Left ventricle myocardium superior (tissue), 1 donor: Measurements from ENCODE around the gene OPCML. TPM values are rescaled to one million over a fixed set of nuclear protein-coding genes. Genes with fewer than 3 reads are reported as not detected.

Experiments
- ATAC-seq: fragments of 200-7000 bp; cut with Tn5 transposase; one replicate; pipeline ENCODE4 v1.9.1; 2020; ENCODE audit warnings: mild to moderate bottlenecking, moderate library complexity
- DNase-seq: peaks from one replicate; pipeline ENCODE4 v3.0.0-alpha.2; 2020
- intact Hi-C: fragments of 100-400 bp; cut with micrococcal nuclease; formaldehyde crosslinking; loops from one replicate; pipeline ENCODE4 v1.11.0; 2022
- total RNA-seq: library from RNA; stranded (reverse); fragmentation: NEBNext Ultra II Directional; extraction: Animal tissue kit (Norgen Biotek cat#: 25700); gene quantifications from one replicate; pipeline ENCODE4 v1.2.1, GENCODE V29; 2021
- donor health status: DM: no; HTN: yes; CAD: no; lungs with severe emphysema.

The OPCML gene
- total RNA-seq, 1 donor from 2014 or later: 0.37 TPM

- DNase-seq (no peak), ATAC-seq (no peak)
- intact Hi-C loops: no loop called here
Measured at GRCh38 chr11:133443206-133443747, 89.0 kb downstream of the OPCML start.

- intact Hi-C loops: no loop called here
- DNase-seq (no peak), ATAC-seq (no peak)
Measured at GRCh38 chr11:133441964-133442660, 90.2 kb downstream of the OPCML start.

- intact Hi-C loops: no loop called here
- DNase-seq (no peak), ATAC-seq (peak; percentile 80)
Measured at GRCh38 chr11:133425992-133426391, 106.3 kb downstream of the OPCML start.

- no peak for ATAC-seq
- intact Hi-C loops: no loop called here
- no peak for DNase-seq
Measured at GRCh38 chr11:133425245-133425644, 107.1 kb downstream of the OPCML start.

GRCh38 chr11:133418218-133418617, 114.1 kb downstream of the OPCML start:
- intact Hi-C loops: no loop called here
- no peak for ATAC-seq
- DNase-seq: no peak

- intact Hi-C loops: no loop called here
- DNase-seq (no peak), ATAC-seq (no peak)
Measured at GRCh38 chr11:133414506-133414905, 117.8 kb downstream of the OPCML start.

- intact Hi-C loops: no loop called here
- DNase-seq (no peak), ATAC-seq (no peak)
Measured at GRCh38 chr11:133413703-133414102, 118.6 kb downstream of the OPCML start.

- ATAC-seq (no peak), DNase-seq (no peak)
- intact Hi-C loops: no loop called here
Measured at GRCh38 chr11:133409799-133410198, 122.5 kb downstream of the OPCML start.

GRCh38 chr11:133408936-133409335, 123.4 kb downstream of the OPCML start:
- intact Hi-C loops: no loop called here
- DNase-seq (no peak), ATAC-seq (no peak)

- DNase-seq (no peak), ATAC-seq (no peak)
- intact Hi-C loops: no loop called here
Measured at GRCh38 chr11:133408402-133408801, 123.9 kb downstream of the OPCML start.

GRCh38 chr11:133406489-133406888, 125.8 kb downstream of the OPCML start:
- DNase-seq (no peak), ATAC-seq (no peak)
- intact Hi-C loops: no loop called here

- intact Hi-C loops: no loop called here
- no peak for ATAC-seq
Measured at GRCh38 chr11:133403900-133404299, 128.4 kb downstream of the OPCML start.

GRCh38 chr11:133402551-133402950, 129.8 kb downstream of the OPCML start:
- ATAC-seq (no peak), DNase-seq (no peak)
- intact Hi-C loops: no loop called here

More at GRCh38 chr11:133403900-133404299, 128.4 kb downstream of the OPCML start:
- DNase-seq: no peak

GRCh38 chr11:133399855-133400625, 132.3 kb downstream of the OPCML start:
- no peak for DNase-seq
- ATAC-seq: peak; percentile 60
- intact Hi-C loops: no loop called here

GRCh38 chr11:133399294-133399693, 133.0 kb downstream of the OPCML start:
- intact Hi-C loops: no loop called here
- no peak for ATAC-seq
- no peak for DNase-seq

GRCh38 chr11:133390803-133391202, 141.5 kb downstream of the OPCML start:
- intact Hi-C loops: no loop called here
- ATAC-seq (no peak), DNase-seq (no peak)

GRCh38 chr11:133388975-133389568, 143.2 kb downstream of the OPCML start:
- intact Hi-C loops: no loop called here
- no peak for ATAC-seq
- DNase-seq: no peak

GRCh38 chr11:133388260-133388659, 144.0 kb downstream of the OPCML start:
- intact Hi-C loops: no loop called here
- ATAC-seq (no peak), DNase-seq (no peak)

GRCh38 chr11:133386852-133387251, 145.4 kb downstream of the OPCML start:
- intact Hi-C loops: no loop called here
- DNase-seq (no peak), ATAC-seq (peak; percentile 19)

- intact Hi-C loops: no loop called here
- DNase-seq (no peak), ATAC-seq (peak; percentile 43)
Measured at GRCh38 chr11:133386262-133386661, 146.0 kb downstream of the OPCML start.
